ENCODE data around the gene DPYD.

DPYD gene

GRCh38 chr1:97120806-97121205 is 800.0 kb downstream of the DPYD start:
- no peak for DNase-seq

GRCh38 chr1:97119260-97120158 is 801.3 kb downstream of the DPYD start:
- DNase-seq, result no peak

- DNase-seq, result no peak
These were observed 806.0 kb downstream of the DPYD start for GRCh38 chr1:97114842-97115241.

- DNase-seq, result no peak
These were observed 808.4 kb downstream of the DPYD start for GRCh38 chr1:97112442-97112841.

GRCh38 chr1:97108179-97108578 is 812.7 kb downstream of the DPYD start:
- DNase-seq, result no peak

- no peak for DNase-seq
These were observed 815.3 kb downstream of the DPYD start for GRCh38 chr1:97105531-97105930.

- DNase-seq, result no peak
These were observed 819.3 kb downstream of the DPYD start for GRCh38 chr1:97101509-97101908.

- no peak for DNase-seq
These were observed 823.4 kb downstream of the DPYD start for GRCh38 chr1:97097404-97097925.

- DNase-seq, result no peak
These were observed 825.1 kb downstream of the DPYD start for GRCh38 chr1:97095764-97096163.

GRCh38 chr1:97094247-97094972 is 826.4 kb downstream of the DPYD start:
- no peak for DNase-seq

- no peak for DNase-seq
These were observed 827.1 kb downstream of the DPYD start for GRCh38 chr1:97093741-97094140.

- no peak for DNase-seq
These were observed 828.0 kb downstream of the DPYD start for GRCh38 chr1:97092824-97093223.

- no peak for DNase-seq
These were observed 829.2 kb downstream of the DPYD start for GRCh38 chr1:97091679-97092078.

GRCh38 chr1:97091263-97091662 is 829.6 kb downstream of the DPYD start:
- DNase-seq, result no peak

GRCh38 chr1:97090725-97091124 is 830.1 kb downstream of the DPYD start:
- DNase-seq, result no peak

GRCh38 chr1:97089173-97089572 is 831.7 kb downstream of the DPYD start:
- no peak for DNase-seq

GRCh38 chr1:97088391-97088790 is 832.4 kb downstream of the DPYD start:
- DNase-seq, result no peak

- no peak for DNase-seq
These were observed 836.3 kb downstream of the DPYD start for GRCh38 chr1:97084546-97084945.

GRCh38 chr1:97082160-97082848 is 838.5 kb downstream of the DPYD start:
- DNase-seq, result no peak

GRCh38 chr1:97078872-97079271 is 842.0 kb downstream of the DPYD start:
- no peak for DNase-seq

- no peak for DNase-seq
These were observed 843.6 kb downstream of the DPYD start for GRCh38 chr1:97077221-97077620.

GRCh38 chr1:97074771-97075170 is 846.1 kb downstream of the DPYD start:
- no peak for DNase-seq

GRCh38 chr1:97073936-97074335 is 846.9 kb downstream of the DPYD start:
- DNase-seq, result no peak
